Gastrocnemius medialis (tissue), 4 donors: ENCODE measurements around the gene CHCHD10.

ENCODE experiments used
- CTCF ChIP-seq, 5 experiments: fragments of 450-650 bp in 3 of 5; fragments of 200-600 bp in 2 of 5; sonication (generic) in 2 of 5; IDR thresholded peaks in 4 of 5; conservative IDR thresholded peaks in 1 of 5; 1 replicate in 4 of 5; 2 replicates in 1 of 5; pipeline ENCODE4 v1.5.1; 2016 to 2019; ENCODE audit warnings: antibody characterized with exemption in 5 of 5, mild to moderate bottlenecking in 3 of 5, moderate library complexity in 3 of 5
- POLR2A ChIP-seq, 2 donors: fragments of 450-650 bp; IDR thresholded peaks; one replicate each; pipeline ENCODE4 v1.6.1; 2017; ENCODE audit warnings: antibody characterized with exemption in 2 of 2, mild to moderate bottlenecking in 2 of 2, moderate library complexity in 2 of 2

GRCh38 chr22:23755711-23756110 lies 12.1 kb downstream of the CHCHD10 start:
- TF ChIP-seq POLR2A (IDR thresholded peaks at IDR 0.05) (no peak), CTCF (IDR thresholded peaks at IDR 0.05 in 4 of 5, conservative IDR thresholded peaks at IDR 0.05 in 1 of 5) (no peak)
